Bronchial epithelial cell (primary cell): ENCODE results near the gene KCNG3. TPM values are rescaled to one million over a fixed set of nuclear protein-coding genes. Genes with fewer than 3 reads are reported as not detected.

Experiments
- DNase-seq: peaks from one replicate; pipeline ENCODE4 v3.0.0-alpha.2; 2010; ENCODE audit warnings: low read depth
- FAIRE-seq: peaks from 2 replicates; lab custom pipeline; 2011; peaks lifted over from hg19 to GRCh38; lab: Jason Lieb, UNC
- H3K27me3 ChIP-seq: 2 replicates; pipeline ENCODE4 v1.5.1; 2011; ENCODE audit warnings: low read length; ENCODE audit not compliant: control insufficient read depth, insufficient read depth
- H3K36me3 ChIP-seq: 2 replicates; pipeline ENCODE4 v1.5.1; 2011; ENCODE audit warnings: low read length; ENCODE audit not compliant: control insufficient read depth, insufficient read depth
- H3K4me3 ChIP-seq: 2 replicates; pipeline ENCODE4 v1.5.1; 2011; ENCODE audit warnings: mild to moderate bottlenecking, low read depth, low read length, control low read depth
- CTCF ChIP-seq: IDR thresholded peaks from 2 replicates; pipeline ENCODE4 v1.5.1; 2011; ENCODE audit warnings: mild to moderate bottlenecking, moderate library complexity, low read length, control low read depth, inconsistent platforms; ENCODE audit not compliant: insufficient read depth, severe bottlenecking
- total RNA-seq: library from RNA; depleted of rRNA; stranded (reverse); fragments of >200 nt; gene quantifications from 2 replicates; pipeline ENCODE4 v1.2.1, GENCODE V29; 2014

KCNG3 gene
- total RNA-seq, 1 donor from 2014 or later = not detected

GRCh38 chr2:42448163-42448562 lies 45.6 kb downstream of the KCNG3 start:
- no peak for DNase-seq
- no peak for TF ChIP-seq CTCF
- no peaks in the 10 kb centered on the region for H3K27me3 ChIP-seq
- no peaks in the 10 kb centered on the region for H3K36me3 ChIP-seq
- FAIRE-seq = no peak
- H3K4me3 ChIP-seq = no peak overlapping the region

- no peak for TF ChIP-seq CTCF
- DNase-seq (peak; percentile 46), FAIRE-seq (no peak)
- no peak overlapping the region for H3K4me3 ChIP-seq
- no peaks in the 10 kb centered on the region for H3K36me3 ChIP-seq
- no peaks in the 10 kb centered on the region for H3K27me3 ChIP-seq
Observed at GRCh38 chr2:42446503-42447271, 47.1 kb downstream of the KCNG3 start.

GRCh38 chr2:42443718-42444399 lies 49.9 kb downstream of the KCNG3 start:
- no peak for DNase-seq
- TF ChIP-seq CTCF = no peak
- no peaks in the 10 kb centered on the region for H3K27me3 ChIP-seq
- no peak for FAIRE-seq
- H3K36me3 ChIP-seq = no peaks in the 10 kb centered on the region
- H3K4me3 ChIP-seq = no peak overlapping the region

GRCh38 chr2:42442774-42443173 lies 51.0 kb downstream of the KCNG3 start:
- FAIRE-seq (no peak), DNase-seq (no peak)
- Histone ChIP-seq H3K36me3 (no peaks in the 10 kb centered on the region), H3K4me3 (no peak overlapping the region), H3K27me3 (no peaks in the 10 kb centered on the region)
- TF ChIP-seq CTCF = no peak

- H3K27me3 ChIP-seq = peaks cover 2% of the 10 kb centered on the region
- FAIRE-seq = peak; percentile 40
- no peak for DNase-seq
- TF ChIP-seq CTCF = no peak
- H3K4me3 ChIP-seq = no peak overlapping the region
- H3K36me3 ChIP-seq = no peaks in the 10 kb centered on the region
Observed at GRCh38 chr2:42438685-42439084, 55.1 kb downstream of the KCNG3 start.
